Measurements from ENCODE around the gene POLN.
"Not testable (repeated sequence)": the region's sequence is repeated elsewhere in the genome, so short reads cannot be mapped to it uniquely, and the experiment has no call there.

POLN gene

GRCh38 chr4:2236944-2237666, 4.8 kb downstream of the POLN start:
- ATAC-seq (ENCODE audit: low read depth) = no peak
- H3K4me1 ChIP-seq (ENCODE audit: insufficient read depth, poor library complexity, severe bottlenecking) = peaks cover 20% of the 10 kb centered on the region
- H3K27me3 ChIP-seq (ENCODE audit: insufficient read depth, poor library complexity, severe bottlenecking) = no peaks in the 10 kb centered on the region
- no peak for DNase-seq (ENCODE audit: low spot score)
- H3K27ac ChIP-seq (ENCODE audit: poor library complexity, severe bottlenecking) = no peak overlapping the region
- peaks cover 80% of the 10 kb centered on the region for H3K36me3 ChIP-seq (ENCODE audit: low read depth)
- no peaks in the 10 kb centered on the region for H3K9me3 ChIP-seq (ENCODE audit: severe bottlenecking)
- no peak for TF ChIP-seq CTCF (IDR thresholded peaks at IDR 0.05; ENCODE audit: poor library complexity, severe bottlenecking)
- no peak overlapping the region for H3K4me3 ChIP-seq (ENCODE audit: severe bottlenecking)

GRCh38 chr4:2231082-2231481, 10.8 kb downstream of the POLN start:
- no peak overlapping the region for H3K27ac ChIP-seq (ENCODE audit: poor library complexity, severe bottlenecking)
- H3K4me1 ChIP-seq (ENCODE audit: insufficient read depth, poor library complexity, severe bottlenecking) = no peaks in the 10 kb centered on the region
- H3K9me3 ChIP-seq (ENCODE audit: severe bottlenecking) = no peaks in the 10 kb centered on the region
- DNase-seq (ENCODE audit: low spot score) (no peak), ATAC-seq (ENCODE audit: low read depth) (no peak)
- peaks cover 57% of the 10 kb centered on the region for H3K36me3 ChIP-seq (ENCODE audit: low read depth)
- H3K27me3 ChIP-seq (ENCODE audit: insufficient read depth, poor library complexity, severe bottlenecking) = no peaks in the 10 kb centered on the region
- no peak overlapping the region for H3K4me3 ChIP-seq (ENCODE audit: severe bottlenecking)
- TF ChIP-seq CTCF (IDR thresholded peaks at IDR 0.05; ENCODE audit: poor library complexity, severe bottlenecking) = no peak

- no peak for ATAC-seq (ENCODE audit: low read depth)
- TF ChIP-seq CTCF (IDR thresholded peaks at IDR 0.05; ENCODE audit: poor library complexity, severe bottlenecking) = no peak
- DNase-seq (ENCODE audit: low spot score) = no peak
- peaks cover 12% of the 10 kb centered on the region; the same call in 1 of the 2 replicates for H3K36me3 ChIP-seq (ENCODE audit: low read depth)
- H3K27ac ChIP-seq (ENCODE audit: poor library complexity, severe bottlenecking) = no peak overlapping the region
- no peaks in the 10 kb centered on the region for H3K27me3 ChIP-seq (ENCODE audit: insufficient read depth, poor library complexity, severe bottlenecking)
- H3K4me1 ChIP-seq (ENCODE audit: insufficient read depth, poor library complexity, severe bottlenecking) = no peaks in the 10 kb centered on the region
- H3K9me3 ChIP-seq (ENCODE audit: severe bottlenecking) = no peaks in the 10 kb centered on the region
- no peak overlapping the region for H3K4me3 ChIP-seq (ENCODE audit: severe bottlenecking)
These were observed 15.7 kb downstream of the POLN start for GRCh38 chr4:2226261-2226660.

- no peaks in the 10 kb centered on the region for H3K9me3 ChIP-seq (ENCODE audit: severe bottlenecking)
- H3K4me1 ChIP-seq (ENCODE audit: insufficient read depth, poor library complexity, severe bottlenecking) = no peaks in the 10 kb centered on the region
- H3K4me3 ChIP-seq (ENCODE audit: severe bottlenecking) = no peak overlapping the region
- no peak overlapping the region for H3K27ac ChIP-seq (ENCODE audit: poor library complexity, severe bottlenecking)
- DNase-seq (ENCODE audit: low spot score) (no peak), ATAC-seq (ENCODE audit: low read depth) (no peak)
- no peaks in the 10 kb centered on the region for H3K27me3 ChIP-seq (ENCODE audit: insufficient read depth, poor library complexity, severe bottlenecking)
- H3K36me3 ChIP-seq (ENCODE audit: low read depth) = peaks cover 5% of the 10 kb centered on the region; the same call in 1 of the 2 replicates
- TF ChIP-seq CTCF (IDR thresholded peaks at IDR 0.05; ENCODE audit: poor library complexity, severe bottlenecking) = no peak
These were observed 19.1 kb downstream of the POLN start for GRCh38 chr4:2222838-2223237.

- not testable (repeated sequence) for DNase-seq (ENCODE audit: low spot score); ATAC-seq (ENCODE audit: low read depth); H3K4me1 ChIP-seq (ENCODE audit: insufficient read depth, poor library complexity, severe bottlenecking); H3K27ac ChIP-seq (ENCODE audit: poor library complexity, severe bottlenecking); H3K36me3 ChIP-seq (ENCODE audit: low read depth); H3K9me3 ChIP-seq (ENCODE audit: severe bottlenecking); H3K27me3 ChIP-seq (ENCODE audit: insufficient read depth, poor library complexity, severe bottlenecking); H3K4me3 ChIP-seq (ENCODE audit: severe bottlenecking)
These were observed 20.5 kb downstream of the POLN start for GRCh38 chr4:2221378-2221777.
